Tibial nerve (tissue), 4 donors: ENCODE results near the gene KIRREL3. TPM values are rescaled to one million over a fixed set of nuclear protein-coding genes. Genes with fewer than 3 reads are reported as not detected.

Experiments
- DNase-seq, 2 donors: peaks; one replicate each; pipeline ENCODE4 v3.0.0-alpha.2; 2019; ENCODE audit warnings: low spot score in 2 of 2
- H3K27ac ChIP-seq, 4 donors: fragments of 200-600 bp; sonication (generic) in 3 of 4; one replicate each; pipeline ENCODE4 v1.5.1; 2017 to 2019; ENCODE audit warnings: mild to moderate bottlenecking in 1 of 4
- H3K27me3 ChIP-seq, 2 donors: fragments of 200-600 bp; sonication (generic) in 1 of 2; one replicate each; pipeline versions ENCODE4 v1.5.1 to v1.6.0; 2017 to 2019
- H3K36me3 ChIP-seq, 3 donors: fragments of 200-600 bp; sonication (generic); one replicate each; pipeline ENCODE4 v1.5.1; 2018 to 2019
- H3K4me1 ChIP-seq, 4 donors: fragments of 200-600 bp; sonication (generic) in 3 of 4; one replicate each; pipeline ENCODE4 v1.5.1; 2017 to 2019
- H3K4me3 ChIP-seq, 4 donors: fragments of 200-600 bp; sonication (generic) in 3 of 4; one replicate each; pipeline ENCODE4 v1.5.1; 2017 to 2019; ENCODE audit warnings: mild to moderate bottlenecking in 1 of 4, moderate library complexity in 1 of 4
- H3K9me3 ChIP-seq, 4 donors: fragments of 200-600 bp; sonication (generic) in 3 of 4; one replicate each; pipeline ENCODE4 v1.5.1; 2017 to 2019
- EP300 ChIP-seq, 2 donors: sonication (generic); formaldehyde crosslinking; IDR thresholded peaks; one replicate each; pipeline ENCODE4 v1.6.1; 2017; ENCODE audit warnings: antibody characterized with exemption in 2 of 2, mild to moderate bottlenecking in 1 of 2
- POLR2A ChIP-seq, 2 donors: fragments of 450-650 bp; IDR thresholded peaks; one replicate each; pipeline ENCODE4 v1.6.1; 2017; ENCODE audit warnings: antibody characterized with exemption in 2 of 2, mild to moderate bottlenecking in 2 of 2, moderate library complexity in 2 of 2
- WGBS, 2 donors: methylation state at CpG; one replicate each; pipeline ENCODE4 v1.1.5; 2018; 5-methylcytosine and 5-hydroxymethylcytosine counted together
- total RNA-seq, 4 donors: library from RNA; depleted of rRNA; stranded (reverse); fragments of >200 nt; gene quantifications; one replicate each; pipeline ENCODE4 v1.1.0, GENCODE V29; 2016
- TF ChIP-seq, protein P1 (sequence below), 5 experiments: fragments of 200-600 bp in 3 of 5; fragments of 450-650 bp in 2 of 5; sonication (generic) in 3 of 5; IDR thresholded peaks; one replicate each; pipeline ENCODE4 v1.5.1; 2016 to 2019; ENCODE audit warnings: antibody characterized with exemption in 5 of 5, mild to moderate bottlenecking in 3 of 5, moderate library complexity in 2 of 5

The KIRREL3 gene
- total RNA-seq, 4 donors from 2014 or later = not detected

DNA sequence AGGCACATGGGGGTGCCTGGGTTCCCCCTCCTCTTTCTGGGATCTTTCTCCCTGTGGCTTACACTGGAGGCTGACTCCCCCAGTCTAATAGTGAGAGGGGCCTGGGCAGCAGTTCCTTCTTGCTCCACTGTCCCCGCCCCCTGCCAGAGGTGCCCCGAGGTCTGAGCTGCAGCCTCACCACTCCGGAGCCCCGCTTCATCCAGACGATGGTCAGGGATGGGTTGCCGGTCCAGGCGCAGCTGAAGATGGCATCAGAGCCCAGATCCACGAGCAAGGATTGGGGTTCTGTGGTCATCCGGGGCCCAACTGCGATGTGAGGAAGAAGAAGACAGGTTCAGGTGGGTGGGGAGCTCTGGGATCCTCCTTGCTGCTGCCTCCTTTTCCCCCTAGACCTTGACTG lies 554.0 kb downstream of the KIRREL3 start:
- Histone ChIP-seq H3K27me3 (no peaks in the 10 kb centered on the region), H3K4me3 (no peak overlapping the region), H3K27ac (no peak overlapping the region), H3K36me3 (no peaks in the 10 kb centered on the region), H3K4me1 (no peaks in the 10 kb centered on the region), H3K9me3 (no peaks in the 10 kb centered on the region)
- no peak for DNase-seq
- no peak for TF ChIP-seq POLR2A (IDR thresholded peaks at IDR 0.05)
- TF ChIP-seq, protein P1, sequence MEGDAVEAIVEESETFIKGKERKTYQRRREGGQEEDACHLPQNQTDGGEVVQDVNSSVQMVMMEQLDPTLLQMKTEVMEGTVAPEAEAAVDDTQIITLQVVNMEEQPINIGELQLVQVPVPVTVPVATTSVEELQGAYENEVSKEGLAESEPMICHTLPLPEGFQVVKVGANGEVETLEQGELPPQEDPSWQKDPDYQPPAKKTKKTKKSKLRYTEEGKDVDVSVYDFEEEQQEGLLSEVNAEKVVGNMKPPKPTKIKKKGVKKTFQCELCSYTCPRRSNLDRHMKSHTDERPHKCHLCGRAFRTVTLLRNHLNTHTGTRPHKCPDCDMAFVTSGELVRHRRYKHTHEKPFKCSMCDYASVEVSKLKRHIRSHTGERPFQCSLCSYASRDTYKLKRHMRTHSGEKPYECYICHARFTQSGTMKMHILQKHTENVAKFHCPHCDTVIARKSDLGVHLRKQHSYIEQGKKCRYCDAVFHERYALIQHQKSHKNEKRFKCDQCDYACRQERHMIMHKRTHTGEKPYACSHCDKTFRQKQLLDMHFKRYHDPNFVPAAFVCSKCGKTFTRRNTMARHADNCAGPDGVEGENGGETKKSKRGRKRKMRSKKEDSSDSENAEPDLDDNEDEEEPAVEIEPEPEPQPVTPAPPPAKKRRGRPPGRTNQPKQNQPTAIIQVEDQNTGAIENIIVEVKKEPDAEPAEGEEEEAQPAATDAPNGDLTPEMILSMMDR (IDR thresholded peaks at IDR 0.05) = no peak
- TF ChIP-seq EP300 (IDR thresholded peaks at IDR 0.05) = no peak
- WGBS, 2 donors = 79 to 100% methylated on average over 2 to 10 of the region's 10 CpGs

DNA sequence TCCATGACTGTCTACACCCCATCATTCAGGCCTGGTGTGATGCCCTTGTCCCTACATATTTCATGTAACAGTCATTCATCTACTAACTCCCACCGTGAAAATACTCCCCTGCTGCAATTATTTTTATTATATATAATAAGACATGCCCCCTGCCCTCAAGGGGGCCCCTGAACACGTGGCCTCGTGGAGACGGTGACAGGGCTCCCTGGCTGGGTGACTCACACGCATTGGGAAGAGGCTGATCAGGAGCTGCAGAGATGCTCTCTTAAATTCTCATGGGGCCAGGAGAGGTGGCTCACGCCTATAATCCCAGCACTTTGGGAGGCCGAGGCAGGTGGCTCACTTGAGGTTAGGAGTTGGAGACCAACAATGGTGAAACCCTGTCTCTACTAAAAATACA lies 556.5 kb downstream of the KIRREL3 start:
- WGBS, 2 donors = 68 to 72% methylated on average over 7 of the region's 7 CpGs
- no peaks in the 10 kb centered on the region for H3K27me3 ChIP-seq
- H3K27ac ChIP-seq = no peak overlapping the region
- peaks cover 0 to 9% (median 0%) of the 10 kb centered on the region in 4 donors for H3K4me1 ChIP-seq
- no peaks in the 10 kb centered on the region for H3K9me3 ChIP-seq
- DNase-seq = no peak
- TF ChIP-seq EP300 (IDR thresholded peaks at IDR 0.05) (no peak), POLR2A (IDR thresholded peaks at IDR 0.05) (no peak)
- TF ChIP-seq, protein P1 (IDR thresholded peaks at IDR 0.05) = no peak
- no peak overlapping the region for H3K4me3 ChIP-seq
- H3K36me3 ChIP-seq = no peaks in the 10 kb centered on the region

DNA sequence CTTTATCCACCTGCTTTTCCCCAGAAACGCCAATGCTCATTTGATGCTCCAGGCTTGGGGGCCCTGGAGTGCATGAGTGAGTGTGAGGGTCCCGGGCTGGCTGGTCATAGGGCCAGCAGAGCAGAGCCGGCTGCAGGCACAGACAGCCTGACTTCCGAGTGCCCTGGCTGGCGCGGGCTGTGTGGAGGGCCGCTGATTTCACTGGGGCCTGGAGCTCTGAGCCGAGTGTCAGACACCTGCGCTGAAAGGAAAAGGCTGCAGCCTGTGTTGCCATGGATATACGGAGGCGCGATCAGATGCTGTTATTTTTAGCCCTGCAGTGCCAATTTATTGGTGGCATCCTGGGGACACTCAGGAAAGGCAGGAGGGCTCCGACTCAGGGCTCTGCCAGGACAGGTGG lies 557.5 kb downstream of the KIRREL3 start:
- Histone ChIP-seq H3K4me1 (peaks cover 0 to 9% (median 0%) of the 10 kb centered on the region in 4 donors), H3K27me3 (no peaks in the 10 kb centered on the region), H3K27ac (no peak overlapping the region), H3K9me3 (no peaks in the 10 kb centered on the region), H3K36me3 (no peaks in the 10 kb centered on the region), H3K4me3 (no peak overlapping the region)
- TF ChIP-seq EP300 (IDR thresholded peaks at IDR 0.05) = no peak
- no peak for TF ChIP-seq POLR2A (IDR thresholded peaks at IDR 0.05)
- TF ChIP-seq, protein P1 (IDR thresholded peaks at IDR 0.05) = no peak
- DNase-seq = no peak
- 65 to 67% methylated on average over 12 to 13 of the region's 13 CpGs for WGBS, 2 donors

DNA sequence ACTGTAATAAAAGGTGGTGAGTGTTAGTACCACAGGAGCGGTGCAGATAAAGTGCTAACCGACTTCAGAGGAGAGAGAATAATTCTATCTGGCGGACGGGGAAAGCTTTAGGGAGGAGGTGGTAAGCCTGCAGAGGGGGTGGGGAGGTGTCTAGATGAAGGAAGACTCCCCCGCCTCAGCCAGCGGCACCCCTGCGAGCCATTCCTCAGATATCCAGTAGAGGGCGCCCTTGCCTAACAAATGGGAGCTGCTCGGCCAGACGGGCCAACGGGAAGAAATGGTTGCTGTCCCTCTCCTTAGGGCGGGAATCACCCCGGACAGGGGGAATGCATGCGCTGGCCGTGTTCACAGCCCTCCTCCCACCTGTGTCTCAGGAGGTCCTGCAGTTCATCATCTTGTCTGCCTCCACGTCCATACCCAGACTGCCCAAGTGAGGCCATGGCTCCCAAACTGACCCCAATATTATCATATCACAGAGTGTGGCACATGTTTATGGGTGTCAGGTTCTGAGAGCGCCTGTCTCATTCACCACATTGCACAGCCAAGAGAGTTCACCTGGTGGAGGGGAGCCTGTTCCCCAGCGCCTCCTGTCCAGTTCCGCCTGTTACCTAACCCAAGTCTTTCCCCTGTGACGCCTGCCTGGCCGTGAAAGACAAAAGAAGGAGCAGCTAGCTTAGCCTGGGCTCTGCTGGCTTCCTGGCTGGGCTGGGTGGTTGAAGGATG lies 559.6 kb downstream of the KIRREL3 start:
- Histone ChIP-seq H3K36me3 (no peaks in the 10 kb centered on the region), H3K9me3 (no peaks in the 10 kb centered on the region), H3K27me3 (no peaks in the 10 kb centered on the region), H3K4me3 (no peak overlapping the region), H3K27ac (no peak overlapping the region), H3K4me1 (peaks cover 0 to 9% (median 0%) of the 10 kb centered on the region in 4 donors)
- no peak for TF ChIP-seq EP300 (IDR thresholded peaks at IDR 0.05)
- TF ChIP-seq, protein P1 (IDR thresholded peaks at IDR 0.05) = peak; percentile 89 to 98 (median 97)
- WGBS, 2 donors = 24% methylated on average over 21 of the region's 21 CpGs
- DNase-seq = peak; percentile 54 to 83

DNA sequence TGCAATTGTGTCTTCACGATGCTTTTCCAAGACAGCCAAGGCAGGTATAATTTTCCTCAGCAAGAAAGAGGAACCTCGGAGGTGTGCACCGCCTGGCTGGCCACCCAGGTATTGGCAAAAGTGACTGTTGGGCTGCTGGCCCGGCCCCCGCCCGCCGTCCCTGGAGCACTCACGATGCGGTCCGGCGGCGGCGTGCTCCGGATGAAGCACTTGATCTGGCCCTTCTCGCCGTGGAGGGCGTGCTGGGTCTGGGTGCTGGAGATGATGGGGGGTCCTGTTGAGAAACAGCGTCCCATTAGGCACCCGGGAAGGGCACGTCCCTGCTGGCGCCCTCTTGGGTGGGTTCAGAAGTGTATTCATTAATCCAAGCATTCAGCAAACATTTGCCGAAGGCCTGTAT lies 560.3 kb downstream of the KIRREL3 start:
- H3K9me3 ChIP-seq = no peaks in the 10 kb centered on the region
- DNase-seq = no peak
- TF ChIP-seq EP300 (IDR thresholded peaks at IDR 0.05) (no peak), POLR2A (IDR thresholded peaks at IDR 0.05) (no peak)
- TF ChIP-seq, protein P1 (IDR thresholded peaks at IDR 0.05) = no peak
- no peaks in the 10 kb centered on the region for H3K36me3 ChIP-seq
- H3K4me3 ChIP-seq = no peak overlapping the region
- 67 to 74% methylated on average over 14 to 18 of the region's 22 CpGs for WGBS, 2 donors
- no peaks in the 10 kb centered on the region for H3K27me3 ChIP-seq
- no peak overlapping the region for H3K27ac ChIP-seq
- H3K4me1 ChIP-seq = peaks cover 0 to 9% (median 0%) of the 10 kb centered on the region in 4 donors
